Frontal cortex (tissue), 4 donors: ENCODE measurements around the gene ALDH1A1. TPM values are rescaled to one million over a fixed set of nuclear protein-coding genes. Genes with fewer than 3 reads are reported as not detected.

Experiments
- DNase-seq, 2 donors: peaks; one replicate each; pipeline ENCODE4 v3.0.0; 2012; ENCODE audit warnings: low spot score in 2 of 2
- FAIRE-seq: peaks from 2 replicates; lab custom pipeline; 2012; peaks lifted over from hg19 to GRCh38; lab: Jason Lieb, UNC
- total RNA-seq: library from RNA; depleted of rRNA; stranded (reverse); fragments of >200 nt; gene quantifications from one replicate; pipeline ENCODE4 v1.2.3, GENCODE V29; 2014
- donor health status: control.
- donor health status: control.
- donor health status: control.

ALDH1A1 gene
- total RNA-seq, 1 donor from 2014 or later: 1.2 TPM

DNA sequence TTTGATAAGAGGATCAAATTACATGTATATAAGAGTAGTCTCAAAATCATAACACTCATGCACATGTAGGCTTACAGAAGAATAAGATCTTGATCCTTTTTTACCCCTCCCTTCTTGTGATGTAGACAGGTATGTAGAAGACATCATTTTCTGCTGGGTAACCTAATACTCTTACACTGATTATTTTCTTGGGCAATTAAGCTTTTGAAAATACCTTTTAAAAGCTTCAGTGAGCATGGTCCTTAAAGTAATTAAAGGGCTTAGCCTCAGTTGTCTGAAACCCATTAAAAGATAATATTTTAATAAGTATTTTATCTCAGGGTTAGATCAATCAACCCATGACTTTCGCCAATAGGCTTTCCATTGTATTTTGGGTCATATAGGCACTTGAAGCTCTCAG lies 50.6 kb downstream of the ALDH1A1 start:
- DNase-seq (no peak), FAIRE-seq (no peak)

DNA sequence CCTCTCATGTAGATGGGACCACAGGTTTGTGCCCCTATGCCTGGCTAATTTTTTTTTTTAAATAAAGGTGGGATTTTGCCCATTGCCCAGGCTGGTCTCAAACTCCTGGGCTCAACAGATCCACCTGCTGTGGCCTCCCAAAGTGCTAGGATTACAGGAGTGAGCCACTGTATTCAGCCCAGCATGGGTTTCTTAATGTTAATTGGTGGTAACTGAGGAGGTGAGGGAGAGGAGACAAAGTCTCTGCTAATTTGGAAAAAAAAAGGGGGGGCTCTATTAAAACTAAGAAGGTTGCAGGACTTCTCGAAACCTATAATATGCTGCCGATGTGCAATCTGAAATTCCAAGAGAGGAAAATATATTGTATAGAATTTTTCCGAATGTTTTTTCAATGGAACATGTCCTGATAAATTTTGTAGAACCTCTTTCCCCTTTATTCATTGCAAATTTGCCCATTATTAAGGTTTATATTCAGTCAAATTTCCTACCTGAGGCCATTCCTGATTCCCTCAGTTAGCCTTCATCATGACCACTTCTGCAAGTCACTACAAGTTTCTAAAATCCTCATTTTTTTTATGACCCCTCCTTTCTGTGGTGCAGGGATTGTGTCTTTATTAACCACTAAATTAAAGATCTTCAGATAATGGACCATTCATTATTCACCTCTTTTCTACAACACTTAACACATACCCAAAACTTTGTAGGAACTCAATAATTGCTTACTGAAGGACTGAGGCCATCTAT lies 52.9 kb downstream of the ALDH1A1 start:
- FAIRE-seq (no peak), DNase-seq (no peak)

DNA sequence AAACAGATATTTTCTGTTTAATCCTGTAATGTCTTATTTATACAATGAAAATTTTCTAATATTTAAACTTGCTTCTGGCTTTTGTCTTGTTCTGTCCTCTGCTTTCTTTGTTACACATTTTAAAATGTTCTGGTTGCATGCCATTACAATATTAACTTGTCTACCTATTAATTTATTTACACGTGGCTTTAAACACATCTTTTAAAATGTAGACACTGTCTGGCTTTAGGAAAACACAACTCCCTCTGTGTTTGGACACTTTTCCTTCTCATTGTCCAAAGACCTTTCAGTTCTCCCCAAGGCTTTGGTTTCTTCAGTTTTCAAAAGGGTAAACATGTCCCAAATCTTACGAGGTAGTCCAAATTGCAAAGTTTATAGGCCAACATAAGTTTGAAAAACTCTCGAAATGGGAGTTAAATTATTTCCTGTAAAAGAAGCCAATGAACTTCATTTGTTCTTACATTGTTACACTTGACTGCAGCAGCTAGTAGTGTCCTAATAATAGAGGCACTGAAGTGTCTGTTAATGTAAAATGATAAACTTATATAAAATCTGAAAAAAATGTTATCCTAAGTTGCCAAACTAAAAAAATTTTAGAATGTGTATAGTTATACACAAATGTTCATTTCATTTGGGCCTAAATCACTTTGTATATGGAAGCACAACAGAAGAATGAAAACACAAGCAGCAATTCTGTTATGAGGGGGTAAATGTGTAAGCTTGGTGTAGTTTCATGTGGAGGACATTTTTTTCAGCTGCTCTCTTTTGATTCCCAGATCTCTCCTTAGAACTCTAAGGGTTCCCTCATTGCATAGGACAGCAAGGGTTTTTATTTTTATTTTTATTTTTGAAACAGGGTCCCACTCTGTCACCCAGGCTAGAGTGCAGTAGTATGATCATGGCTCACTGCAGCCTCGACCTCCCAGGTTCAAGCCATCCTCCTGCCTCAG lies 53.8 kb downstream of the ALDH1A1 start:
- no peak for FAIRE-seq
- no peak for DNase-seq

GRCh38 chr9:72898360-72898759 lies 54.5 kb downstream of the ALDH1A1 start:
- no peak for FAIRE-seq

GRCh38 chr9:72897069-72897649 lies 55.7 kb downstream of the ALDH1A1 start:
- no peak for DNase-seq
- no peak for FAIRE-seq

More at GRCh38 chr9:72898360-72898759, 54.5 kb downstream of the ALDH1A1 start:
- no peak for DNase-seq

GRCh38 chr9:72896439-72896838 lies 56.4 kb downstream of the ALDH1A1 start:
- FAIRE-seq (no peak), DNase-seq (no peak)

- FAIRE-seq (no peak), DNase-seq (no peak)
These were observed 57.7 kb downstream of the ALDH1A1 start for GRCh38 chr9:72895122-72895521.

DNA sequence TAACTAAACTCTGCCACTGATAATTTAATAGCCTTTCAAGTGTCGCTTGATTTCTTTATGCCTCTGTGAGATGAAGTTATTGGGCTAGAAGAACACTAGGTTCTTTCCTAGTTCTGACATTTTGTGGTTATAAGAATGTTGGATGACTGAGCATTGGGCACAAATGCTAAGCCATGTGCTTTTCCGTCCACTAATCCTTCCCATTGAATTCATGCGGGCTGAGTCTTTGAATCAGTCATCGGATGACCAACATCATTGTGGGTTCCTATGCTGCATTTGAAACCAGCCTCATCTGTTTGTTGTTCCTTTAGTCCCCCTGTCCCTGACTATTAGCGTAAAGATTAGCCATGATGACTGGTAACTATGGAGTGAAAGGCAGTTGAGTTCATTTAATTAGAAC lies 58.5 kb downstream of the ALDH1A1 start:
- FAIRE-seq: no peak
- DNase-seq: no peak

DNA sequence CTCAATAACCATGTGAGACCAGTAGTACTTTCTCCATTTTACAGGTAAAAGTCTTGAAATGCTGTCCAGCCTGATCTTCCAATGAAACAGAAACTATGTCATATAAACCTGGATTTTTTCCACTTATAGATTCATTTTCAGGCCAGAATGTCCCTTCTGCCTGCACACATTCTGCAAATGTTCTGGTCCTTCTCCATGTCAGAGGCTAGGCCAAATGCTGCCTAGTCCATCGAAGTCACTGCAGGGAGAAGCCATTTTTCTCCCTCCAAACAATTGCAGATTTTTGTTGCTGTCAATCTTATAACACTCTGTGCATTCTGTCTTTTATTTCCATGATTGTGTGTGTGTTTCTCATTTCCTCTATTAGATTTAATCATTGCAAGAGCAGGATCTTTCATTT lies 59.4 kb downstream of the ALDH1A1 start:
- no peak for DNase-seq
- no peak for FAIRE-seq

GRCh38 chr9:72891043-72891442 lies 61.8 kb downstream of the ALDH1A1 start:
- no peak for DNase-seq
- FAIRE-seq: no peak

GRCh38 chr9:72888943-72889342 lies 63.9 kb downstream of the ALDH1A1 start:
- FAIRE-seq (no peak), DNase-seq (no peak)

DNA sequence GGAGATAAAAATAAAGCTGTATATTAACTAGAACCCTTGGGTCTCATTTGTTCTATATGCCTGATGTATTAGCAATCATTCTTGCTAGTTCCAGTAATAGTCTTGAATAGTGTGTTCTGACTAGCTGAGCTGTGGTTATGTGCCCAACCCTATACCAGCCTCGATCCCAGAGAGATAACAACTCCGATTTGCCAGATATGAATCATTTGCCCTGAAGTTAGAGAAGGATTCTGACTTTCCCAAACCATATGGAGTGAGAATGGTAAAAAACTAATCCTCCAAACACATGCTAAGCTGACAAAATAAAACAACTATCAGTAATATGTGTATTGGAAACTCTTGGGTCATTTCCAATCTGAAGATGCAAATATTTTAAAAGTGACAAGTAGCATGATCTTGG lies 64.8 kb downstream of the ALDH1A1 start:
- FAIRE-seq: no peak
- DNase-seq: no peak

- no peak for FAIRE-seq
These were observed 66.5 kb downstream of the ALDH1A1 start for GRCh38 chr9:72886386-72886785.

DNA sequence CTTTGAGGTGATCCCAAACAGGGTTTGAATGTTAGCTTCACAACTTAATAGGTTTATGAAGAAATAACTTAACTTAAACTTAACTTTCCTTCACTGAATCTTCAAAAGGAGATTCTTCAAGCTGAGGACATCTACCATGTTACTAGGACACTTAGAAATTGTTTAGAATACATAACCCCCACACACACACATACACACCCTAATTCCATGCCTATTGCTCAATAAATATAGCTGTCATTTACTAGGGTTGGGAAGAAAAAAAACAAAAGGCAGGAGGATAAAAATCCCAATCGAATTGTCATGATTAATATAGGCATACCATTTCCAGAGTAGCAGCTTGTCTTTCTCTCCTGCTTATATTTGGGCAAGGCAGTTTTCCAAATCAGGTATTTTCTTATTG lies 68.3 kb downstream of the ALDH1A1 start:
- FAIRE-seq: no peak

More at GRCh38 chr9:72886386-72886785, 66.5 kb downstream of the ALDH1A1 start:
- no peak for DNase-seq

GRCh38 chr9:72883875-72884274 lies 69.0 kb downstream of the ALDH1A1 start:
- no peak for FAIRE-seq
- no peak for DNase-seq

More for the DNA sequence above, 68.3 kb downstream of the ALDH1A1 start:
- no peak for DNase-seq

GRCh38 chr9:72882117-72882775 lies 70.6 kb downstream of the ALDH1A1 start:
- DNase-seq: no peak
- FAIRE-seq: no peak

GRCh38 chr9:72880821-72881220 lies 72.0 kb downstream of the ALDH1A1 start:
- DNase-seq (no peak), FAIRE-seq (no peak)

- no peak for DNase-seq
- FAIRE-seq: no peak
These were observed 77.6 kb downstream of the ALDH1A1 start for GRCh38 chr9:72875221-72875620.

GRCh38 chr9:72874344-72874743 lies 78.5 kb downstream of the ALDH1A1 start:
- no peak for FAIRE-seq
- DNase-seq: no peak

GRCh38 chr9:72873456-72873855 lies 79.4 kb downstream of the ALDH1A1 start:
- DNase-seq (no peak), FAIRE-seq (no peak)
